Endothelial cell (in vitro differentiated cells): ENCODE data around the gene RGPD8. TPM values are rescaled to one million over a fixed set of nuclear protein-coding genes. Genes with fewer than 3 reads are reported as not detected.
A peak's percentile ranks its signal among the peaks of the same experiment; 100 is the strongest.
"Not testable (repeated sequence)": the region's sequence is repeated elsewhere in the genome, so short reads cannot be mapped to it uniquely, and the experiment has no call there.

ENCODE experiments used
- DNase-seq: peaks from one replicate; pipeline ENCODE4 v3.0.0; 2021; ENCODE audit warnings: low spot score
- H3K27ac Mint-ChIP-seq: one replicate; pipeline ENCODE4 v1.8.0; 2021; ENCODE audit warnings: mixed read lengths, inconsistent platforms; ENCODE audit not compliant: unreplicated experiment
- H3K27me3 Mint-ChIP-seq: one replicate; pipeline ENCODE4 v1.8.0; 2021; ENCODE audit warnings: mild to moderate bottlenecking, moderate library complexity, mixed read lengths, inconsistent platforms; ENCODE audit not compliant: unreplicated experiment
- H3K36me3 Mint-ChIP-seq: one replicate; pipeline ENCODE4 v1.8.0; 2021; ENCODE audit warnings: mild to moderate bottlenecking, low read depth, mixed read lengths, inconsistent platforms; ENCODE audit not compliant: unreplicated experiment
- H3K4me1 Mint-ChIP-seq: one replicate; pipeline ENCODE4 v1.8.0; 2021; ENCODE audit warnings: mild to moderate bottlenecking, mixed read lengths, inconsistent platforms; ENCODE audit not compliant: unreplicated experiment
- H3K4me3 Mint-ChIP-seq: one replicate; pipeline ENCODE4 v1.8.0; 2021; ENCODE audit warnings: mild to moderate bottlenecking, mixed read lengths, inconsistent platforms; ENCODE audit not compliant: unreplicated experiment
- H3K9me3 Mint-ChIP-seq: one replicate; pipeline ENCODE4 v1.8.0; 2021; ENCODE audit warnings: mixed read lengths, inconsistent platforms; ENCODE audit not compliant: unreplicated experiment
- long read RNA-seq: library from polyadenylated mRNA; unstranded; transcript quantifications from one replicate; pipeline ENCODE4 v2.0.0, GENCODE V29; 2020; ENCODE audit not compliant: unreplicated experiment
- total RNA-seq: library from RNA; stranded (reverse); fragmentation: NEBNext Ultra II Directional; extraction: Animal tissue kit (Norgen Biotek cat#: 25700); gene quantifications from one replicate; pipeline ENCODE4 v1.2.1, GENCODE V29; 2021; ENCODE audit not compliant: unreplicated experiment
- TF ChIP-seq, protein P1 (sequence below): fragments of 200-600 bp; sonication (generic); IDR thresholded peaks from one replicate; pipeline ENCODE4 v1.5.0; 2021; ENCODE audit warnings: antibody characterized with exemption; ENCODE audit not compliant: unreplicated experiment

Gene RGPD8
- 11.8 TPM for total RNA-seq
- long read RNA-seq, partial matches to known transcripts, result 2 of 2 reads
- long read RNA-seq, other reads (novel, unspliced or antisense), result 0 of 2 reads

DNA sequence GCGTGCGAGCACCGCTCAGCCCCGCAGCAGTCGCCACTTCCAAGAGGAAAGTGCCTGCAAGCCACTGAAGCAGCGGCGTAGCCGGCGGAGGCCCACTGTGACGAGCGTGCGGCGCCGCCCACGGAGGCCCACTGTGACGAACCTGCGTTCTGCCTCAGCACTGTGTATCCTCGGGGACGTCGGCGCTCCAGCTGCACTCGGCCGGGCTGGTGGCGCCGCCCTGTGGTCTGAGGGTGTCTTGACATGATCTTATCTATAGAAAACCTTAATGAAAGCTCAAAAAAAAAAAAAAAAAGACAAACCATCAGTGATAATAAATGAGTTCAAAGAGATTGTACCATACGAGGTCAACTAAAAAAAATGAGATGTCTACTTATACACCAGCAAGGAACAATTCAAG, at the start of gene RGPD8:
Gene RGPD8 (minus strand): TSS at position 166 of the 400 bp plus-strand sequence. CDS start 192 bp downstream, outside the sequence.
- not testable (repeated sequence) for H3K36me3 Mint-ChIP-seq, H3K9me3 Mint-ChIP-seq, H3K27me3 Mint-ChIP-seq, H3K4me1 Mint-ChIP-seq
- Mint-ChIP-seq H3K27ac (peak within 1 kb of the TSS; percentile 57), H3K4me3 (peak within 1 kb of the TSS; percentile 89)
- TF ChIP-seq, protein P1, sequence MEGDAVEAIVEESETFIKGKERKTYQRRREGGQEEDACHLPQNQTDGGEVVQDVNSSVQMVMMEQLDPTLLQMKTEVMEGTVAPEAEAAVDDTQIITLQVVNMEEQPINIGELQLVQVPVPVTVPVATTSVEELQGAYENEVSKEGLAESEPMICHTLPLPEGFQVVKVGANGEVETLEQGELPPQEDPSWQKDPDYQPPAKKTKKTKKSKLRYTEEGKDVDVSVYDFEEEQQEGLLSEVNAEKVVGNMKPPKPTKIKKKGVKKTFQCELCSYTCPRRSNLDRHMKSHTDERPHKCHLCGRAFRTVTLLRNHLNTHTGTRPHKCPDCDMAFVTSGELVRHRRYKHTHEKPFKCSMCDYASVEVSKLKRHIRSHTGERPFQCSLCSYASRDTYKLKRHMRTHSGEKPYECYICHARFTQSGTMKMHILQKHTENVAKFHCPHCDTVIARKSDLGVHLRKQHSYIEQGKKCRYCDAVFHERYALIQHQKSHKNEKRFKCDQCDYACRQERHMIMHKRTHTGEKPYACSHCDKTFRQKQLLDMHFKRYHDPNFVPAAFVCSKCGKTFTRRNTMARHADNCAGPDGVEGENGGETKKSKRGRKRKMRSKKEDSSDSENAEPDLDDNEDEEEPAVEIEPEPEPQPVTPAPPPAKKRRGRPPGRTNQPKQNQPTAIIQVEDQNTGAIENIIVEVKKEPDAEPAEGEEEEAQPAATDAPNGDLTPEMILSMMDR, result peak; percentile 47
- peak; percentile 83 for DNase-seq

DNA sequence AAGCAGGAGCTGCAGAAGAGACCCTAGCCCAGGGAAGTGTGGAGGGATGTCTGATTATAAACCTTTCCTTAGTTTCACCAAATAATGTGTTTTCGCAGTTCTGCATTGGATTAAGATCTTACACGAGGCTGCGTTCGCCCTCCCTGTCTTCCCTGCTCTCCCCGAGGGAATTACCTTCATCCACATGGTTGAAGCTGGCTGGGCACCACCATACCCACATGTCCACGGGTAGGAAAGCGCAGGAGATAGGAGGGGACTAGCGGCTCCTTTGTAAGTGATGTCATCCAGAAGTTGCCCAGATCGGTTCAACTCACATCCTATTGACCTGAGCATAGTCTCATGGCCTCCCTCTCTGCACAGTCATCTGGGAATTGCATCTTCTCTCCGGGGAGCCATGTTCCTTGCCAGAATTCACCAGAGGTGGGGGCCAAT, 49.6 kb upstream of the RGPD8 start:
- H3K4me3 Mint-ChIP-seq, result peak overlapping the region; percentile 98
- peak overlapping the region; percentile 62 for H3K27ac Mint-ChIP-seq
- no peaks in the 10 kb centered on the region for H3K9me3 Mint-ChIP-seq
- H3K4me1 Mint-ChIP-seq, result peaks cover 36% of the 10 kb centered on the region
- H3K27me3 Mint-ChIP-seq, result peaks cover 4% of the 10 kb centered on the region
- peaks cover 16% of the 10 kb centered on the region for H3K36me3 Mint-ChIP-seq
- TF ChIP-seq, protein P1, result no peak
- peak; percentile 17 for DNase-seq

DNA sequence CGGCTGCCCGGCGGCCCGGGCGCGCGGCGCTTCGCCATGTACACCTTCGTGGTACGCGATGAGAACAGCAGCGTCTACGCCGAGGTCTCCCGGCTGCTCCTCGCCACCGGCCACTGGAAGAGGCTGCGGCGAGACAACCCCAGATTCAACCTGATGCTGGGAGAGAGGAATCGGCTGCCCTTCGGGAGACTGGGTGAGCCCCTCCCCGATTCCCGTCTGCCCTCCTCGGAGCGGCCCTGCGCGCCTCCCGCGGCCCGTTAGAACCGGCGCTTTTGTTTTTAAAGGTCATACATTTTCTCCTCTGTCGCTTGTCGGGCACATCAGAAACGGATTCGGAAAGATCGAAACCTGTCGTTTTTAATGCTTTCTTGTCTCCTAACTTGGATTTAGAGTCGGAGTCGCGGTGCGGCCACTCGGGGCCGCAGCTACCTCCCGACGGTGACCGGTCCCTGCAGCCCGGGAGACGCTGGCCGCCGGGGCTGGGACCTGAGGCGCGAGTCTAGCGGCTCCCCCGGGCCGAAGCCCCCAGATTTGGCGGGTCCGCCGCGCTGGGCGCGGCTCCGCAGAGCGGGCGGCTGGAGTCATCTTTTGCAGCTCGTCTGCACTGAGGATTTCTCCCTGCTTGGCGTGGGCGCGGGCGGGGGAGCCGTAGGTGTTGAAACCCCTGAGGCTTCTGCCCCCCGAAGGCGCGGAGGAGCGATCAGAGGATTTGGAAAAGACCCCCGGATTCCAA, 49.0 kb upstream of the RGPD8 start:
- peaks cover 4% of the 10 kb centered on the region for H3K27me3 Mint-ChIP-seq
- peak overlapping the region; percentile 77 for H3K27ac Mint-ChIP-seq
- H3K36me3 Mint-ChIP-seq, result peaks cover 16% of the 10 kb centered on the region
- H3K4me3 Mint-ChIP-seq, result peak overlapping the region; percentile 98
- TF ChIP-seq, protein P1, result no peak
- DNase-seq, result peak; percentile 35
- peaks cover 31% of the 10 kb centered on the region for H3K4me1 Mint-ChIP-seq
- H3K9me3 Mint-ChIP-seq, result no peaks in the 10 kb centered on the region

DNA sequence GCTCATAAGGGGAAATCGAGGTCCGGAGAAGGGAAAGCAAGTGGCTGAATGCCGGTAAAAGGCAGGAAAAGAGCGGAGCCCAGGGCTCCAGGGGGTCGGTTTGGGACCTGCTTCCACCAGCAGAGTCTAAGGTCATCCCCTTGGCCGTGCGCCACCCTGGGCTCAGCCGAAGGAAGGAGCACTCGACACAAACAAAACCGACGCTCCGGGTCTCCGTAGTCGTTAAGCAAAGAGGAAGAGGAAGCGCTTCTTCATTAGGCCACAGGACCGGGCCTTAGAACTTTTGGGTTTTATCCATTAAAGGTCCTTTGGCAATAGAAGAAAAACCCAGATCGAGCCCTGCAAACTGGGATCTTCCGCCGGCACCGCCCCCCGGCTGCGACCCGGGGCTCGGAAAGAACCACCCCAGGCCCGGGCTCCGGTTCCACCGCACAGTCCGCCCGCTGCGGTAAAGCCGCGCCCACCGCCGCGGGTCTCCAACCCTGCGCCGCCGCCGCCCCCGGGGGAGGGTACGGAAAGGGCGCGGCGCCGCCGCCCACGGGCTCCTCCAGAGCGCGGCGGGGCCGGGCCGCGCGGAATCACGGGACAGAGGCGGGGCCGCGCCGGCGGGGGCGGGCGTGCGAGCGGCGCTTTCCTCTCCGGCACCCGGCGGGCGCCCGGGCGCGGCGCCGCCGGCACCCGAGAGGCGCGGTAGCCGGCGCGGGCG, 48.2 kb upstream of the RGPD8 start, which contains the start of gene TTL:
Gene TTL (plus strand): TSS at position 629 of the 706 bp plus-strand sequence. CDS start 189 bp downstream, outside the sequence.
- H3K27ac Mint-ChIP-seq, result peak within 1 kb of the TSS; percentile 87
- H3K4me3 Mint-ChIP-seq, result peak within 1 kb of the TSS; percentile 99
- H3K9me3 Mint-ChIP-seq, result no peaks in the 10 kb centered on the region
- H3K4me1 Mint-ChIP-seq, result peaks cover 31% of the 10 kb centered on the region
- peak; percentile 59 for DNase-seq
- H3K36me3 Mint-ChIP-seq, result peaks cover 16% of the 10 kb centered on the region
- TF ChIP-seq, protein P1, result no peak
- H3K27me3 Mint-ChIP-seq, result peaks cover 4% of the 10 kb centered on the region
